Suprapubic skin (tissue), 4 donors: ENCODE measurements around the gene ZNF385D.

Experiments
- CTCF ChIP-seq, 2 donors: fragments of 200-600 bp in 1 of 2; fragments of 450-650 bp in 1 of 2; sonication (generic) in 1 of 2; IDR thresholded peaks; one replicate each; pipeline ENCODE4 v1.5.1; 2016 to 2019; ENCODE audit warnings: antibody characterized with exemption in 2 of 2, mild to moderate bottlenecking in 1 of 2, moderate library complexity in 1 of 2
- EP300 ChIP-seq: sonication (generic); formaldehyde crosslinking; IDR thresholded peaks from one replicate; pipeline ENCODE4 v1.6.1; 2017; ENCODE audit warnings: antibody characterized with exemption
- POLR2A ChIP-seq, 2 donors: fragments of 450-650 bp; IDR thresholded peaks; one replicate each; pipeline ENCODE4 v1.6.1; 2017; ENCODE audit warnings: antibody characterized with exemption in 2 of 2, mild to moderate bottlenecking in 2 of 2, moderate library complexity in 2 of 2
- POLR2AphosphoS5 ChIP-seq, 3 donors: sonication (generic); formaldehyde crosslinking; IDR thresholded peaks; one replicate each; pipeline ENCODE4 v1.6.1; 2017; ENCODE audit warnings: antibody characterized with exemption in 3 of 3

GRCh38 chr3:21411058-21411457 is 340.0 kb downstream of the ZNF385D start:
- TF ChIP-seq CTCF (IDR thresholded peaks at IDR 0.05) = no peak
- TF ChIP-seq EP300 = no peak
- TF ChIP-seq POLR2AphosphoS5 (IDR thresholded peaks at IDR 0.05) = no peak
- no peak for TF ChIP-seq POLR2A (IDR thresholded peaks at IDR 0.05)
